Stimulated activated CD8-positive, alpha-beta memory T cell treated with anti-CD3 and anti-CD28 coated beads, Interleukin-12 subunit alpha, Interleukin-12 subunit beta, amount 100 ng/mL, for 4 hours (primary cell): ENCODE measurements around the gene RBMX.
"Not testable (repeated sequence)": the region's sequence is repeated elsewhere in the genome, so short reads cannot be mapped to it uniquely, and the experiment has no call there.

Experiments
- DNase-seq: peaks from one replicate; pipeline ENCODE4 v3.0.0-alpha.2; 2020; ENCODE audit warnings: low read depth

RBMX gene

GRCh38 chrX:136878423-136878822, 2.1 kb downstream of the RBMX start:
- no peak for DNase-seq

- DNase-seq, result not testable (repeated sequence)
Measured at GRCh38 chrX:136874114-136874513, 6.4 kb downstream of the RBMX start.

- not testable (repeated sequence) for DNase-seq
Measured at GRCh38 chrX:136873210-136873609, 7.3 kb downstream of the RBMX start.

GRCh38 chrX:136872091-136872700, 8.3 kb downstream of the RBMX start:
- DNase-seq, result no peak

- no peak for DNase-seq
Measured at GRCh38 chrX:136870064-136870463, 10.5 kb downstream of the RBMX start.

- DNase-seq, result no peak
Measured at GRCh38 chrX:136868283-136869055, 12.1 kb downstream of the RBMX start.

- DNase-seq, result no peak
Measured at GRCh38 chrX:136867518-136867917, 13.0 kb downstream of the RBMX start.

- no peak for DNase-seq
Measured at GRCh38 chrX:136867096-136867491, 13.4 kb downstream of the RBMX start.

GRCh38 chrX:136866337-136867095, 14.0 kb downstream of the RBMX start:
- DNase-seq, result no peak

- DNase-seq, result no peak
Measured at GRCh38 chrX:136865270-136866158, 15.0 kb downstream of the RBMX start.

GRCh38 chrX:136863826-136864225, 16.7 kb downstream of the RBMX start:
- DNase-seq, result no peak

- no peak for DNase-seq
Measured at GRCh38 chrX:136862546-136862945, 18.0 kb downstream of the RBMX start.

GRCh38 chrX:136861877-136862276, 18.6 kb downstream of the RBMX start:
- DNase-seq, result no peak

- no peak for DNase-seq
Measured at GRCh38 chrX:136858007-136858756, 22.3 kb downstream of the RBMX start.

GRCh38 chrX:136856551-136856950, 24.0 kb downstream of the RBMX start:
- DNase-seq, result no peak

GRCh38 chrX:136856050-136856449, 24.5 kb downstream of the RBMX start:
- DNase-seq, result no peak

- no peak for DNase-seq
Measured at GRCh38 chrX:136851526-136851925, 29.0 kb downstream of the RBMX start.

GRCh38 chrX:136850441-136851175, 29.9 kb downstream of the RBMX start:
- no peak for DNase-seq

GRCh38 chrX:136849395-136849794, 31.1 kb downstream of the RBMX start:
- DNase-seq, result no peak

- DNase-seq, result no peak
Measured at GRCh38 chrX:136847874-136848273, 32.7 kb downstream of the RBMX start.

- no peak for DNase-seq
Measured at GRCh38 chrX:136839196-136839595, 41.3 kb downstream of the RBMX start.
